HepG2 (cell line): ENCODE results near the gene PALS1. TPM values are rescaled to one million over a fixed set of nuclear protein-coding genes. Genes with fewer than 3 reads are reported as not detected.
A peak's percentile ranks its signal among the peaks of the same experiment; 100 is the strongest.

Source experiments
- ARNTL ChIP-seq: sonication (generic); formaldehyde crosslinking; IDR thresholded peaks from 2 replicates; pipeline ENCODE4 v1.4.0; 2020; ENCODE audit warnings: mild to moderate bottlenecking, missing genetic modification reagents
- CSRNP1 ChIP-seq: sonication (generic); formaldehyde crosslinking; IDR thresholded peaks from 2 replicates; pipeline ENCODE4 v1.8.1; 2023; ENCODE audit warnings: mild to moderate bottlenecking, missing genetic modification reagents
- HIVEP1 ChIP-seq: sonication (generic); formaldehyde crosslinking; IDR thresholded peaks from 2 replicates; pipeline ENCODE4 v1.4.0; 2020; ENCODE audit warnings: mild to moderate bottlenecking, missing genetic modification reagents
- HNRNPUL1 ChIP-seq: fragments of 200-400 bp; formaldehyde crosslinking; IDR thresholded peaks from 2 replicates; pipeline ENCODE4 v1.6.1; 2017; ENCODE audit warnings: low read depth, mild to moderate bottlenecking, low read length, moderate library complexity
- HOXA3 ChIP-seq: sonication (generic); formaldehyde crosslinking; IDR thresholded peaks from 2 replicates; pipeline ENCODE4 v1.5.0; 2020; ENCODE audit warnings: missing genetic modification reagents
- KAT7 ChIP-seq: IDR thresholded peaks from 2 replicates; pipeline ENCODE4 v1.6.1; 2018; ENCODE audit warnings: borderline replicate concordance, missing compliant biosample characterization
- MAF1 ChIP-seq: sonication (generic); formaldehyde crosslinking; IDR thresholded peaks from 2 replicates; pipeline ENCODE4 v1.5.0; 2020; ENCODE audit warnings: missing genetic modification reagents, borderline replicate concordance
- MED8 ChIP-seq: sonication (generic); formaldehyde crosslinking; IDR thresholded peaks from 2 replicates; pipeline ENCODE4 v1.8.1; 2023; ENCODE audit warnings: mild to moderate bottlenecking, missing genetic modification reagents; ENCODE audit not compliant: insufficient replicate concordance
- PATZ1 ChIP-seq: sonication (generic); formaldehyde crosslinking; IDR thresholded peaks from 2 replicates; pipeline ENCODE4 v1.4.0; 2020; ENCODE audit warnings: missing genetic modification reagents
- POLR2A ChIP-seq, 2 experiments: IDR thresholded peaks; 2 replicates each; pipeline ENCODE4 v1.6.1; 2011; ENCODE audit warnings: low read depth in 2 of 2, low read length in 2 of 2, mild to moderate bottlenecking in 1 of 2, moderate library complexity in 1 of 2; ENCODE audit not compliant: insufficient read depth in 1 of 2
- RAD21 ChIP-seq: fragments of 450-650 bp; formaldehyde crosslinking; IDR thresholded peaks from 2 replicates; pipeline ENCODE4 v1.5.0; 2020; ENCODE audit warnings: mild to moderate bottlenecking
- SMAD1 ChIP-seq: sonication (generic); formaldehyde crosslinking; IDR thresholded peaks from 2 replicates; pipeline ENCODE4 v1.4.0; 2020; ENCODE audit warnings: missing genetic modification reagents, low read depth, mild to moderate bottlenecking, borderline replicate concordance
- SRSF1 ChIP-seq: fragments of 200-400 bp; formaldehyde crosslinking; optimal IDR thresholded peaks from 2 replicates; pipeline ENCODE3; 2017; ENCODE audit warnings: mild to moderate bottlenecking, low read depth, low read length, moderate library complexity
- STAT5B ChIP-seq: sonication (generic); formaldehyde crosslinking; IDR thresholded peaks from 2 replicates; pipeline ENCODE4 v1.4.0; 2020; ENCODE audit warnings: missing genetic modification reagents
- TARDBP ChIP-seq: sonication (generic); formaldehyde crosslinking; IDR thresholded peaks from 2 replicates; pipeline ENCODE4 v1.8.0; 2022; ENCODE audit warnings: mild to moderate bottlenecking, missing genetic modification reagents
- ZFP41 ChIP-seq: sonication (generic); formaldehyde crosslinking; IDR thresholded peaks from 2 replicates; pipeline ENCODE4 v1.4.0; 2020; ENCODE audit warnings: mild to moderate bottlenecking, missing genetic modification reagents, borderline replicate concordance
- ZMYM3 ChIP-seq: sonication (generic); formaldehyde crosslinking; IDR thresholded peaks from 2 replicates; pipeline ENCODE4 v1.5.1; 2020; ENCODE audit warnings: mild to moderate bottlenecking, missing genetic modification reagents
- ZNF251 ChIP-seq: sonication (generic); formaldehyde crosslinking; IDR thresholded peaks from 2 replicates; pipeline ENCODE4 v1.9.0; 2021; ENCODE audit warnings: mild to moderate bottlenecking, missing genetic modification reagents
- ZNF256 ChIP-seq: sonication (generic); formaldehyde crosslinking; conservative IDR thresholded peaks from 2 replicates; pipeline ENCODE4 v1.4.0; 2020; ENCODE audit warnings: missing genetic modification reagents
- ZNF382 ChIP-seq: sonication (generic); formaldehyde crosslinking; IDR thresholded peaks from 2 replicates; pipeline ENCODE4 v1.5.0; 2020; ENCODE audit warnings: missing genetic modification reagents, mild to moderate bottlenecking, borderline replicate concordance
- ZNF556 ChIP-seq: sonication (generic); formaldehyde crosslinking; IDR thresholded peaks from 2 replicates; pipeline ENCODE4 v1.4.0; 2020; ENCODE audit warnings: mild to moderate bottlenecking, missing genetic modification reagents, borderline replicate concordance
- ZNF766 ChIP-seq: sonication (generic); formaldehyde crosslinking; IDR thresholded peaks from 2 replicates; pipeline ENCODE4 v1.5.0; 2020; ENCODE audit warnings: missing genetic modification reagents, borderline replicate concordance
- ZNF777 ChIP-seq: sonication (generic); formaldehyde crosslinking; IDR thresholded peaks from 2 replicates; pipeline ENCODE4 v1.4.0; 2020; ENCODE audit warnings: missing genetic modification reagents
- ZNF784 ChIP-seq: sonication (generic); formaldehyde crosslinking; IDR thresholded peaks from 2 replicates; pipeline ENCODE4 v1.5.1; 2020; ENCODE audit warnings: missing genetic modification reagents, mild to moderate bottlenecking, borderline replicate concordance
- polyA plus RNA-seq, 8 experiments: library from polyadenylated mRNA; depleted of rRNA in 3 of 8; stranded (reverse) in 7 of 8; unstranded in 1 of 8; fragments of >200 nt; fragmentation: Illumina TruSeq in 4 of 8; extraction: Trizol in 4 of 8; gene quantifications; 2 replicates each; pipeline versions ENCODE4 v1.2.1 to v1.2.3, GENCODE V29; 2011 to 2016; ENCODE audit warnings: low read depth in 4 of 8, missing spikeins in 1 of 8, mixed read lengths in 1 of 8; ENCODE audit not compliant: insufficient read depth in 1 of 8
- total RNA-seq, 5 experiments: library from RNA; depleted of rRNA; stranded (reverse); fragments of >200 nt; fragmentation: Illumina TruSeq; extraction: Trizol; gene quantifications; 2 replicates each; pipeline ENCODE4 v1.2.3, GENCODE V29; 2016; ENCODE audit warnings: low read depth in 1 of 5
- TF ChIP-seq, protein P1 (sequence below): sonication (generic); formaldehyde crosslinking; IDR thresholded peaks from 2 replicates; pipeline ENCODE4 v1.5.0; 2020; ENCODE audit warnings: missing genetic modification reagents

PALS1 gene
- total and polyA plus RNA-seq, 2 of the 13 experiments (the other 11 are each of a cell fraction or from before 2014, with no cell fraction given) = 8.8 to 20.0 TPM

GRCh38 chr14:67241411-67242167, at the start of gene PALS1 (continued):
- TF ChIP-seq ZNF784 (peak; percentile 64; the same call in 1 of the 2 replicates), POLR2A (IDR thresholded peaks at IDR 0.05; ENCODE audit: insufficient read depth in 1 of 2, low read depth in 2 of 2, low read length in 2 of 2) (peak; percentile 51 to 70), RAD21 (CRISPR knock-in tag) (peak; percentile 68), ZNF251 (0 out of 2 replicates have a peak, but pooled peaks have one; percentile 81), PATZ1 (CRISPR knock-in tag) (peak; percentile 72), TARDBP (peak; percentile 66; the same call in 1 of the 2 replicates), ZNF777 (CRISPR knock-in tag) (peak; percentile 75; the same call in 1 of the 2 replicates), ZFP41 (CRISPR knock-in tag) (0 out of 2 replicates have a peak, but pooled peaks have one; percentile 73), MAF1 (peak; percentile 62; the same call in 1 of the 2 replicates), STAT5B (no peak), ARNTL (CRISPR knock-in tag) (0 out of 2 replicates have a peak, but pooled peaks have one; percentile 24), KAT7 (peak; percentile 87), SMAD1 (CRISPR knock-in tag) (no peak), SRSF1 (peak; percentile 50), HOXA3 (CRISPR knock-in tag) (peak; percentile 70), HNRNPUL1 (0 out of 2 replicates have a peak, but pooled peaks have one; percentile 27), ZNF766 (peak; percentile 62; the same call in 1 of the 2 replicates), ZNF556 (CRISPR knock-in tag) (0 out of 2 replicates have a peak, but pooled peaks have one; percentile 71), HIVEP1 (peak; percentile 89), ZNF256 (CRISPR knock-in tag) (0 out of 2 replicates have a peak, but pooled peaks have one; percentile 42), ZNF382 (CRISPR knock-in tag) (no peak), MED8 (peak; percentile 48), CSRNP1 (CRISPR knock-in tag) (peak; percentile 80; the same call in 1 of the 2 replicates), ZMYM3 (CRISPR knock-in tag) (peak; percentile 55)
- TF ChIP-seq, protein P1, sequence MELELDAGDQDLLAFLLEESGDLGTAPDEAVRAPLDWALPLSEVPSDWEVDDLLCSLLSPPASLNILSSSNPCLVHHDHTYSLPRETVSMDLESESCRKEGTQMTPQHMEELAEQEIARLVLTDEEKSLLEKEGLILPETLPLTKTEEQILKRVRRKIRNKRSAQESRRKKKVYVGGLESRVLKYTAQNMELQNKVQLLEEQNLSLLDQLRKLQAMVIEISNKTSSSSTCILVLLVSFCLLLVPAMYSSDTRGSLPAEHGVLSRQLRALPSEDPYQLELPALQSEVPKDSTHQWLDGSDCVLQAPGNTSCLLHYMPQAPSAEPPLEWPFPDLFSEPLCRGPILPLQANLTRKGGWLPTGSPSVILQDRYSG (CRISPR knock-in tag) = peak; percentile 77; the same call in 1 of the 2 replicates
